Nephron (organoid): Measurements from ENCODE around the gene ATP5PO.

ENCODE experiments used
- H3K27ac Mint-ChIP-seq, 3 experiments: 2 replicates each; pipeline ENCODE4 v1.8.0; 2020; ENCODE audit warnings: mixed read lengths in 3 of 3, mild to moderate bottlenecking in 2 of 3, moderate library complexity in 1 of 3
- H3K27me3 Mint-ChIP-seq: 2 replicates; pipeline ENCODE4 v1.8.0; 2021; ENCODE audit warnings: low read depth, mild to moderate bottlenecking, moderate library complexity, mixed read lengths
- H3K36me3 Mint-ChIP-seq: 2 replicates; pipeline ENCODE4 v1.8.0; 2020; ENCODE audit warnings: low read depth, mixed read lengths
- H3K4me1 Mint-ChIP-seq: 2 replicates; pipeline ENCODE4 v1.8.0; 2020; ENCODE audit warnings: mixed read lengths
- H3K4me3 Mint-ChIP-seq, 3 experiments: 2 replicates each; pipeline ENCODE4 v1.8.0; 2020; ENCODE audit warnings: mild to moderate bottlenecking in 3 of 3, mixed read lengths in 3 of 3, moderate library complexity in 2 of 3
- H3K9me3 Mint-ChIP-seq: 2 replicates; pipeline ENCODE4 v1.8.0; 2020; ENCODE audit warnings: mixed read lengths
- TF ChIP-seq, protein P1 (sequence below), 3 experiments: fragments of 200-600 bp; sonication (generic); IDR thresholded peaks; one replicate each; pipeline ENCODE4 v1.5.0; 2021; ENCODE audit warnings: antibody characterized with exemption in 3 of 3; ENCODE audit not compliant: unreplicated experiment in 3 of 3

ATP5PO gene

DNA sequence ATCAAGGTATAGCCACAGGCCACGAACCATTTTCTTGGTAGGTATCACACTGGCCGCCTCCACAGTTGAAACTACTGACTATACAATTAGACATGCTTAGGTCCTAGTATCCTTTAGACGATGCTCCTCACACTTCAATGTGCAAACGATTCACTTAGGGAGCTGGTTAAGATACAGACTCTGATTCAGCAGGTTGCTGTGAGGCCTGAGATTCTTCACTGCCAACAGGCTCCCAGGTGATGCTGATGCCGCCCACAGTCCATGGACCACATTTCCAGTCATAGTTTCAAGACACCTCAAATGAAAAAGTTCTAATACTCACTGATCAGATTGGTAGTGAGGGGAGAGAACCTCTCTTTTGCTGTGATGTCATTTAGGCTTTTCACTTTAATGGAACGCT, 6.8 kb downstream of the ATP5PO start:
- no peak overlapping the region for H3K4me3 Mint-ChIP-seq
- TF ChIP-seq, protein P1, sequence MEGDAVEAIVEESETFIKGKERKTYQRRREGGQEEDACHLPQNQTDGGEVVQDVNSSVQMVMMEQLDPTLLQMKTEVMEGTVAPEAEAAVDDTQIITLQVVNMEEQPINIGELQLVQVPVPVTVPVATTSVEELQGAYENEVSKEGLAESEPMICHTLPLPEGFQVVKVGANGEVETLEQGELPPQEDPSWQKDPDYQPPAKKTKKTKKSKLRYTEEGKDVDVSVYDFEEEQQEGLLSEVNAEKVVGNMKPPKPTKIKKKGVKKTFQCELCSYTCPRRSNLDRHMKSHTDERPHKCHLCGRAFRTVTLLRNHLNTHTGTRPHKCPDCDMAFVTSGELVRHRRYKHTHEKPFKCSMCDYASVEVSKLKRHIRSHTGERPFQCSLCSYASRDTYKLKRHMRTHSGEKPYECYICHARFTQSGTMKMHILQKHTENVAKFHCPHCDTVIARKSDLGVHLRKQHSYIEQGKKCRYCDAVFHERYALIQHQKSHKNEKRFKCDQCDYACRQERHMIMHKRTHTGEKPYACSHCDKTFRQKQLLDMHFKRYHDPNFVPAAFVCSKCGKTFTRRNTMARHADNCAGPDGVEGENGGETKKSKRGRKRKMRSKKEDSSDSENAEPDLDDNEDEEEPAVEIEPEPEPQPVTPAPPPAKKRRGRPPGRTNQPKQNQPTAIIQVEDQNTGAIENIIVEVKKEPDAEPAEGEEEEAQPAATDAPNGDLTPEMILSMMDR (IDR thresholded peaks at IDR 0.05; ENCODE audit: unreplicated experiment in 3 of 3): no peak
- H3K27ac Mint-ChIP-seq: no peak overlapping the region
- no peaks in the 10 kb centered on the region for H3K27me3 Mint-ChIP-seq
- H3K36me3 Mint-ChIP-seq: peaks cover 60% of the 10 kb centered on the region
- no peaks in the 10 kb centered on the region for H3K4me1 Mint-ChIP-seq
- no peaks in the 10 kb centered on the region for H3K9me3 Mint-ChIP-seq

DNA sequence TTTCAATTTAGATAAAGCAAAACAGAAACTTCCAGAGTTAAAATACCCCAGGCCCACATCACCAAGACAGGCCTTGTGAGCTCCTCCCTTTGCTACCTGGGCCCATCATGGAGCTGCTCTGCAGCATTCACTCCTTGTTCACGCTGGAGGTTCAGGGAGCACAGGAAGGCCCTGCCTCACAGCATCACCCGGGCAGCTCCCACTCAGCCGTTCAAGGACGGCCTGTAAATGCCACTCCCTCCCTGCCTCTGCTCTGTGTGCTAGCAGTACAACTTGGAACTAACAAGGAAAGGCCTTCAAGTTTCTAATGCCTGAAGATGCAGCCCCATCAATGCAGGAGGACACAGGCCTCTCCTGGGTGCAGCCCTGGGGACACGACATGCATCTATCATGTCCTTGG, 11.6 kb downstream of the ATP5PO start:
- peaks cover 59% of the 10 kb centered on the region for H3K36me3 Mint-ChIP-seq
- no peaks in the 10 kb centered on the region for H3K27me3 Mint-ChIP-seq
- no peaks in the 10 kb centered on the region for H3K4me1 Mint-ChIP-seq
- H3K9me3 Mint-ChIP-seq: no peaks in the 10 kb centered on the region
- H3K27ac Mint-ChIP-seq: no peak overlapping the region
- TF ChIP-seq, protein P1 (IDR thresholded peaks at IDR 0.05; ENCODE audit: unreplicated experiment in 3 of 3): no peak
- H3K4me3 Mint-ChIP-seq: no peak overlapping the region

DNA sequence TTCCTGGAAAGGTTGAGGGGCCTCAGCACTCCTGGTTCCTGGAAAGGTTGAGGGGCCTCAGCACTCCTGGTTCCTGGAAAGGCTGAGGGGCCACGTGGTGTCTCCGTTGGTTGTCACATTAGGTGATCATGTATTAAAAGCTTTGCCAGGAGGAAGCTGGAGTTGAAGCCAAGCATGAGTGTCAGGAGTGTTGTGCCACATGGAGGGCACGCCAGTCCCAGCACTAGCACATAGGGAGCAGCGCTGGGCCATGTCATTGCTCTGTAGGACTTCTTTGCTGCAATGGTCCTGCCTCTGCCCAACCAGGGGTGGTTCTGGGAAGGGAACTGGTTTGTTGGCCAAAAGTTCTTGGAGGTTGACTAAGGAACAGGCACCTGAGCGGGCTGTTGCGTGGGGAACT, 13.3 kb downstream of the ATP5PO start:
- no peak overlapping the region for H3K27ac Mint-ChIP-seq

DNA sequence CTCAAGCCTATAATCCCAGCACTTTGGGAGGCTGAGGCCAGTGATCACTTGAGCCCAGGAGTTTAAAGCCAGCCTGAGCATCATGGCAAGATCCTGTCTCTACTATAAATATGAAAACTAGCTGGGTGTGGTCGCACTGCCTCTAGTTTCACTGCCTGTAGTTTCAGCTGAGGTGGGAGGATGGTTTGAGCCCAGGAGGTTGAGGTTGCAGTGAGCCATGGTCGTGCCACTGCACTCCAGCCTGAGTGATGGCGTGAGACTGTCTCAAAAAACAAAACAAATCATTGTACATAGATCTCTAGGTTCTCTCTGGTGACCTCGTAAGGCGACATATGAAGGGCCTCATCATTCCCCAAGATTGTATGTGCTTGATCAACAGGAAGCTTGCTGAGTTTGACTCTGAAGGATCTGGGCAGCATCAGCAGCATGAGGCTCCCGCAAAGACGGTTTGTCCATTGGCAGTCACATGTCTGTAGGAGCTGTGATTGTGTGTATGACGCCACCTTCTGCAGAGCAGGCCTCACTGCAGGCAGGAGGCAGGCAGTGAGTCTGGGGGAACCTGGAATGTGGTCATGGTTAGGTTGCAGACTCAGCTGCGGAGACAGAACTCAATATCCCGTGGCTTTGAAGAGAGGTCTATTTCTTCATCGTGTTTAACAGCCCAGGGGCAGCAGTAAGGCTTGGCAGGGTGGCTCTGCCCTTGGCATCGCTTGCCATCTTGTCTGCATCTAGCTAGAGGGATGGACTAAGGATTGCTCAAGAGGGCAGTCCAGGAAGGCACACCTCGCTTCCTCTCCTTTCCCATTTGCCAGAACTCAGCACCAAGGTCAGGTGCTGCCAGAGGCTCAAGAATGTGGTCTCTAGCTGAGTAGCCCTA, 14.0 kb downstream of the ATP5PO start:
- peaks cover 40% of the 10 kb centered on the region for H3K36me3 Mint-ChIP-seq
- H3K4me1 Mint-ChIP-seq: no peaks in the 10 kb centered on the region
- peak overlapping the region; percentile 22 to 58 (median 43) for H3K27ac Mint-ChIP-seq
- H3K4me3 Mint-ChIP-seq: no peak overlapping the region
- H3K9me3 Mint-ChIP-seq: no peaks in the 10 kb centered on the region
- TF ChIP-seq, protein P1 (IDR thresholded peaks at IDR 0.05; ENCODE audit: unreplicated experiment in 3 of 3): peak; percentile 36 to 50 (median 40)
- no peaks in the 10 kb centered on the region for H3K27me3 Mint-ChIP-seq

More for the DNA sequence above, 13.3 kb downstream of the ATP5PO start:
- Mint-ChIP-seq H3K4me3 (no peak overlapping the region), H3K9me3 (no peaks in the 10 kb centered on the region), H3K36me3 (peaks cover 47% of the 10 kb centered on the region), H3K27me3 (no peaks in the 10 kb centered on the region), H3K4me1 (no peaks in the 10 kb centered on the region)
- TF ChIP-seq, protein P1 (IDR thresholded peaks at IDR 0.05; ENCODE audit: unreplicated experiment in 3 of 3): no peak

DNA sequence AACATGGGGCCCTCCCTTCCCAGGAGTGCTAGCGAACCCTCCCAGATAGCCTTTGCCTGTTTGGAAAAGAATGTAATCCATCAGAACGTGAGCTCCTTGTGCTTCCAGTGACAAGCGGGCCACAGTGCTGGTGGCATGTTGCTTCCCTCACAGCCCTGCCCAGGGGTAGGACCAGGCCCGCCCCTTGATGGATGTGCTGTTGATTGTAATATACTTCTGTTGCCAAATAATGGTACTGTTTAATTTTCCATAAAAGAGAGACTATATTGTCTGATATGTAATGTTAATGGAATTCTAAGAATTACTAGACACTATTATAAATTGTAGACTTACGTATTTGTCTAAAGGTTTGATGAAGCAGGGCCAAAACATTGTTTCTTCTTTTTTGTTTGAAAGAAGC, 16.4 kb downstream of the ATP5PO start:
- Mint-ChIP-seq H3K4me3 (no peak overlapping the region), H3K27me3 (peaks cover 7% of the 10 kb centered on the region), H3K27ac (peak overlapping the region in 1 of 3 experiments; percentile 29), H3K9me3 (no peaks in the 10 kb centered on the region), H3K36me3 (peaks cover 26% of the 10 kb centered on the region), H3K4me1 (peaks cover 14% of the 10 kb centered on the region)
- TF ChIP-seq, protein P1 (IDR thresholded peaks at IDR 0.05; ENCODE audit: unreplicated experiment in 3 of 3): no peak

DNA sequence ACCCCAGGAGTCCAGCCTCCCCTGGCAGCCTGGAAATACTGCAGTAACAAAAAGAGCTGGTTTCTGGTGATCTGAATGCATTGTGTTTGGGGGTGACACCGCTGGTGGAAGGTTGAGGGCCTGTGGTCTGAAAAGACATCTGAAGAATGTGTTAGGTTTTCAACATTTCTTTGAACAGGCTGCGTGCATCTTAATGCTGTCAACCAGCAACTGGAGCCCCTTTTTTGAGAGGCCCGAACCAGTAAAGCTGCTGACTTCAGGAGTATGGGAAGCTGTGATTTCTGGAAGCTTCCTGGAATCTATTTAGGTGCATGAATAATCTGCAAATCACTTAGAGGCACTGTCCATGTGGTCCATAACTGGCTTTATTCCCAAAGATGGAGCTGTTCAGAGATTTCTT, 17.0 kb downstream of the ATP5PO start:
- Mint-ChIP-seq H3K27me3 (peaks cover 7% of the 10 kb centered on the region), H3K9me3 (no peaks in the 10 kb centered on the region), H3K4me3 (no peak overlapping the region), H3K36me3 (peaks cover 26% of the 10 kb centered on the region), H3K27ac (no peak overlapping the region), H3K4me1 (peaks cover 14% of the 10 kb centered on the region)
- TF ChIP-seq, protein P1 (IDR thresholded peaks at IDR 0.05; ENCODE audit: unreplicated experiment in 3 of 3): no peak
